ENCODE data around the gene PPARA.

Gene PPARA

DNA sequence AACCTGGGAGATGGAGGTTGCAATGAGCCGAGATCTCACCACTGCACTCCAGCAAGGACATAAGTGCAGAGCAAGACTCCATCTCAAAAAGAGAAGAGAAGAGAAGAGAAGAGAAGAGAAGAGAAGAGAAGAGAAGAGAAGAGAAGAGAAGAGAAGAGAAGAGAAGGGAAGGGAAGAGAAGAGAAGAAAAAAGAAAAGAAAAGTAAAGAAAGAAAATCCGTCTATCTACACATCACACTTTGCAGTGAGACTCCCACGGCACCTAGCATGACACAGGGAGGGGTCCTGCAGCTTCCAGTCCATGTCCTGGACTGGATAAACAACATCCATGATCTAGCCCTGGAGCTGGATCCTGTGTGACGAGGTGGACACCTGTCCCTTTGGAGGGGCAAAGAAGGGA lies 4.0 kb upstream of the PPARA start:
- Histone ChIP-seq H3K27ac (ENCODE audit: low read depth, low read length) (no peak overlapping the region), H3K4me3 (ENCODE audit: low read depth, low read length) (no peak overlapping the region), H3K79me2 (ENCODE audit: control insufficient read depth, insufficient read depth, low read length, unreplicated experiment) (no peaks in the 10 kb centered on the region), H3K4me1 (ENCODE audit: control insufficient read depth, insufficient read depth, low read length, unreplicated experiment) (no peaks in the 10 kb centered on the region), H3K27me3 (ENCODE audit: insufficient read depth, low read length) (peaks cover 26% of the 10 kb centered on the region), H2AFZ (ENCODE audit: low read length, unreplicated experiment) (no peak overlapping the region), H3K36me3 (ENCODE audit: insufficient read depth, low read length) (no peaks in the 10 kb centered on the region)

DNA sequence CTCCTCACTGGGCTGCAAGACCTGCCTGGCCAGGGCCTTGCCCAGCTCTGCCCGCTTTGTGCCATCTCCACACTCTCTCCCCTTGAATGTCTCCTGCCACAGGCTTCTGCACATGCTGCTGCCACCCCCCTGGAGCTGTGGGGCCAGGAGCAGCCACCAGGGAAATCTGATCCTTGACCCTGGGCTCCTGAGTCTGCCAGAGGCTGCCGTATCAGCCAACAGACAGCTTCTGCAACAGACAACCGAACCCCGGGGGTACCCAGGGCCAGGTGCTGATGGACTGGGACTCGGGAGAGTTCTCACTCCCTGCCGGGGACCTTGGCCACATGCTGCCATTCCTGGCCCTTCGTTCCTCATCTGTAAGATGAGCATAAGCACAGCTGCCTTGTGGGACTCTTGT lies 3.3 kb upstream of the PPARA start:
- H3K4me1 ChIP-seq (ENCODE audit: control insufficient read depth, insufficient read depth, low read length, unreplicated experiment) = peaks cover 3% of the 10 kb centered on the region
- no peak overlapping the region for H3K4me3 ChIP-seq (ENCODE audit: low read depth, low read length)
- peaks cover 26% of the 10 kb centered on the region for H3K27me3 ChIP-seq (ENCODE audit: insufficient read depth, low read length)
- H3K36me3 ChIP-seq (ENCODE audit: insufficient read depth, low read length) = no peaks in the 10 kb centered on the region
- no peak overlapping the region for H2AFZ ChIP-seq (ENCODE audit: low read length, unreplicated experiment)
- H3K27ac ChIP-seq (ENCODE audit: low read depth, low read length) = no peak overlapping the region
- H3K79me2 ChIP-seq (ENCODE audit: control insufficient read depth, insufficient read depth, low read length, unreplicated experiment) = no peaks in the 10 kb centered on the region

DNA sequence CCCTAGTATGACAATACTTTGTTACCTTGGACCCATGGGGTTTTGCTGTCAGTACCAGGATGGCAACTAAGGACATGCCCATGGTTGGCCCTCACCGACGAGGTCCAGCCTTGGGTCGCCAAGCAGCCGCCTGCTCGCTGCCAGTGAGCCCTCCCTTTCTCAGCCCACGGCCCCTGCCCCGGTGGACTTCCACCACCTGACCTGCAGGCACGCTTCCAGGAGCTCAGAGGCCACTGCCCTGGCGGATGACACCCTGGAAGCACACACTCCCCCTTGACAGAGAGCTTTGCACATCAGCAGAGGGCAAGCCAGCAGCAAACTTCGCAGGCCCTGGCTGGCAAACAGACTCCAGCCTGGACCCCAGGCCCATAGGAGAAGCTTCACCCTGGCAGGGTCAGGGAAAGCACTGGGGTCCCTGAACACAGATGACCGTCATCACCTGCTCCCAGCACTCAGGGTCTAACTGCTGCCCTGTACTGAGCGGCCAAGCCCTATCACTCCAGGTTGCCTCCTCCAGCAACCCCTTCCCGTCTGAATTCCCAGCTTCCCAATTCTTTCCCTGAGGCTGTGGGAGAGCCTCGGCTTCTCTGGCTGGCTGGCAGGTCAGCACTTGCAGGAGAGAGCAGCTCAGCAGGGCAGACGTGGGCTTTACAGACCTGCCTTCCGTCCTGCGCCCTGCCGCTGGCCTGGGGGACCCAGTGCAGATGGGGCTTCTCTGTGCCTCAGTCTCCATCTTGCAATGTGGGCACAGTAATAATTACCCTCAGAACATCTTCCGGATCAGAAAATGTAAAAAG lies 2.7 kb upstream of the PPARA start:
- no peak overlapping the region for H2AFZ ChIP-seq (ENCODE audit: low read length, unreplicated experiment)
- peaks cover 26% of the 10 kb centered on the region for H3K27me3 ChIP-seq (ENCODE audit: insufficient read depth, low read length)
- peaks cover 3% of the 10 kb centered on the region for H3K4me1 ChIP-seq (ENCODE audit: control insufficient read depth, insufficient read depth, low read length, unreplicated experiment)
- no peaks in the 10 kb centered on the region for H3K36me3 ChIP-seq (ENCODE audit: insufficient read depth, low read length)
- no peak overlapping the region for H3K4me3 ChIP-seq (ENCODE audit: low read depth, low read length)
- no peak overlapping the region for H3K27ac ChIP-seq (ENCODE audit: low read depth, low read length)
- no peaks in the 10 kb centered on the region for H3K79me2 ChIP-seq (ENCODE audit: control insufficient read depth, insufficient read depth, low read length, unreplicated experiment)

DNA sequence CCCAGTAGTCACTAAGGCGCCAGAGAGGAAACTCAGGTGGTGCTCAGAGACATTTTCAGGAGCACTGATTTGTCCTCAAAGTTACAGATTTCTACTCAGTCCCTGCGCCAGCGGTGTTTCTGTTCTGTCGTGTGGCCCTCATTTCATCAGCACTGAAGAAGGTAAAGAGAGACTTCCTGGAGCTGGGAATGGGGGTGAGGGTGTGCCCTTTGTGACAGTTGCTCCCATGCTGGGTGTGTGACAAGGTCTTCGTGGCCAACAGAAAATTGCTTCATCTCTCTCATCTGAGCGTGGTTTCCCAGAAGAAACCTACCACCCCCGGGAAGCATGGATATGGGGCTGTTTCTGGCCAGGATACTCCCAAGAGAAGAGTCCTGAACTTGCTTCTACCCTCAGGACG lies 2.0 kb upstream of the PPARA start:
- H3K4me1 ChIP-seq (ENCODE audit: control insufficient read depth, insufficient read depth, low read length, unreplicated experiment) = peaks cover 3% of the 10 kb centered on the region
- no peak overlapping the region for H3K4me3 ChIP-seq (ENCODE audit: low read depth, low read length)
- peaks cover 26% of the 10 kb centered on the region for H3K27me3 ChIP-seq (ENCODE audit: insufficient read depth, low read length)
- no peak overlapping the region for H3K27ac ChIP-seq (ENCODE audit: low read depth, low read length)
- no peaks in the 10 kb centered on the region for H3K36me3 ChIP-seq (ENCODE audit: insufficient read depth, low read length)
- no peak overlapping the region for H2AFZ ChIP-seq (ENCODE audit: low read length, unreplicated experiment)
- no peaks in the 10 kb centered on the region for H3K79me2 ChIP-seq (ENCODE audit: control insufficient read depth, insufficient read depth, low read length, unreplicated experiment)

DNA sequence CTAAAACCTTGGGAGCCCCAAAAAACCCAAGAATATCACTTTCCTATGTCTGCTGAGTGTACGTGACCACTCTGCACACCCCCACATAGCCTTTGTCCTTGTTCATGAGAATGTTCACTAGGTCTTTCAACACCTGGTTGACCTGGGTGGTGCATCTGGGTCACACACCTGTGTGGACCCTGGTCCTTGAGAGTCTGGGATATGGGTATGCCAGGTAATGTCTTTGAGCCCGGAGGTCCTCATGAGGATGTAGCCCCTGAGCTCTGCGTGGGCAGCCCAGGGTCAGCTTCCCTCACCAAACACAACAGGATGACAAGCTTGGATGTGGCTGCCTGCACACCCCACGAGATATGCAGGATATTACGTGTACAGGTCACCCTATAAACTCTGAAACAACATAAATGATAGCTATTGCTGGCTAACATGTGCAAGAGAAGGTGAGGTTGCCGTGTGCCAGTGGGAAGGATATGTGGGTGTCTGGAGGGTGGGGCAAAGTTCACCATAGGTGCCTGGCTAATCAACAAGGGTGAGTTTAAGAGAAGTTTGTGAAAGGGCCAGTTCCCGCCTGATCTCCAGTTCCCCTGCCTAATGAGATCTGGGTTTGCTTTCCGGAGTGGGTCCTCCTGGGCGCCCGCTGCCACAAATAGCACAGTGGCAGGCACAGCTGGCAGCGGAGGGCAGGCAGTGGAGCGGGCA lies 1.4 kb upstream of the PPARA start:
- no peaks in the 10 kb centered on the region for H3K36me3 ChIP-seq (ENCODE audit: insufficient read depth, low read length)
- peaks cover 3% of the 10 kb centered on the region for H3K4me1 ChIP-seq (ENCODE audit: control insufficient read depth, insufficient read depth, low read length, unreplicated experiment)
- H3K4me3 ChIP-seq (ENCODE audit: low read depth, low read length) = peak overlapping the region; percentile 83
- no peak overlapping the region for H3K27ac ChIP-seq (ENCODE audit: low read depth, low read length)
- H3K79me2 ChIP-seq (ENCODE audit: control insufficient read depth, insufficient read depth, low read length, unreplicated experiment) = no peaks in the 10 kb centered on the region
- H2AFZ ChIP-seq (ENCODE audit: low read length, unreplicated experiment) = no peak overlapping the region
- peaks cover 26% of the 10 kb centered on the region for H3K27me3 ChIP-seq (ENCODE audit: insufficient read depth, low read length)

DNA sequence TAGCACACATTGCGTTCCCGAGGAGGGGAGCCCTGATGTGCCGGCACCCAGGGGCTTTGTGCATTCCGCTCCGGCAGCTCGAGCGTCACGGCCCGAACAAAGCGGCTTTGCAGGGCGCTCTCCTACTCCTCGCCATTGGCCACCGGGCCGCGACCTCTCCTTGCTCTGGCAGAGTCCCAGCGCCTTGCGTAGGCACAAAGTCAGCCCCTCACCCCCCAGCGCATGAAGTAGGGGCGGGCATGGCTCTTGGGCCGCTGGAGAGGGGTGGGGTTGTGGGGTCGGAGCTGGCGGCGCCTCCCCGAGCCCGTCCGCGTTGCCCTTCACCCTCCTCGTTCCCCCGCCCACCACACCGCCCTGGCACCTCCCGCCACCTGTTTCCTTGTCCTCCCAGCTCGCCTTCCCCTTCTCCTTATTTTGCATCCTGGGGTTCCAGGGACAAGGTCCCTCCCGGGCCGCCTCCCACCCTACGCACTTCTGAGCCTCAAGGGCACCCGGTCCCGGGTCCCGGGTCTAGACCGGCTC lies 753 bp upstream of the PPARA start:
- Histone ChIP-seq H3K4me3 (ENCODE audit: low read depth, low read length) (peak overlapping the region; percentile 83), H3K27ac (ENCODE audit: low read depth, low read length) (no peak overlapping the region), H2AFZ (ENCODE audit: low read length, unreplicated experiment) (peak overlapping the region; percentile 32), H3K27me3 (ENCODE audit: insufficient read depth, low read length) (peaks cover 26% of the 10 kb centered on the region), H3K79me2 (ENCODE audit: control insufficient read depth, insufficient read depth, low read length, unreplicated experiment) (no peaks in the 10 kb centered on the region), H3K4me1 (ENCODE audit: control insufficient read depth, insufficient read depth, low read length, unreplicated experiment) (peaks cover 3% of the 10 kb centered on the region), H3K36me3 (ENCODE audit: insufficient read depth, low read length) (no peaks in the 10 kb centered on the region)

DNA sequence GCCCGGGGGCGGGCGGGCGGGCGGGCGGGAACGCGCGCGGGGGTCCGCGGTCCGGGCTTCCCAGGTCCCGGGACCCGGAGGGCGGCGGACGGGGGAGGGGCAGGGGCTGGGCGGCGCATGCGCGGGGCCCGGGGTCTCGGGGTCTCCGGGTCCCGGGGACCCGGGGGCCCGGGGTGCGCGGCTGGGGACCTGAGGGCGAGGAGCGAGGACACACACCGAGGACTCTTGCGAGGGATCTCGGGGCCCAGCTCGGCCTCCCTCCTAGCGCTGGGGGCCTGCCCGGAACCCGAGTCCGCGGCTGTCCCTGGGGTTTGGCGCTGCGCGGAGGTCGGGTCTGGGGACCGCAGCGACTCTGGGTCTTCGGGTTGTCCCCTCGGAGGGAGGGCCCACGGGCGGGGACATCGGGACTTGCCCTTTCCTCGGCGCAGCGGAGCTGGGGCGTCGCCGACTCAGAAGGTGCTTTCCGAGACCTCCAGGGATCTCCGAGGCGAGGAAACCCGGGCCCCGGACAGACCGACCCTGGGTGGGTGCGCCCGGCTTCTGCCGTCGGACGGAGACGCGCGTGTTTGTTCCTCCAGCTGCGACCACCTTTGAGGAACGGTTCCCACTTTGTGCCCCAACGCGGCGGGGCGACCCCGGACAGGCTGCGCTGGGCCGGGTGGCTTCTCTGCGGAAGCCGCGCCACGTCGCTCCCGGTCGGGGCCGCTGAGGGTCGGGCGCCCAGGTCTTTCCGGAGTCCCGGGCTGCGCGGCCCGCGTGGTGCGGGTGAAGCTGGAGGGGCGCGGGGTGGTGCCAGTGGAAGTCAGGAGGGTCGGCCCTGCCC lies 540 bp downstream of the PPARA start:
- peaks cover 26% of the 10 kb centered on the region for H3K27me3 ChIP-seq (ENCODE audit: insufficient read depth, low read length)
- H3K27ac ChIP-seq (ENCODE audit: low read depth, low read length) = no peak overlapping the region
- no peaks in the 10 kb centered on the region for H3K79me2 ChIP-seq (ENCODE audit: control insufficient read depth, insufficient read depth, low read length, unreplicated experiment)
- peaks cover 3% of the 10 kb centered on the region for H3K4me1 ChIP-seq (ENCODE audit: control insufficient read depth, insufficient read depth, low read length, unreplicated experiment)
- H3K36me3 ChIP-seq (ENCODE audit: insufficient read depth, low read length) = no peaks in the 10 kb centered on the region
- peak overlapping the region; percentile 38 for H2AFZ ChIP-seq (ENCODE audit: low read length, unreplicated experiment)
- H3K4me3 ChIP-seq (ENCODE audit: low read depth, low read length) = peak overlapping the region; percentile 89

DNA sequence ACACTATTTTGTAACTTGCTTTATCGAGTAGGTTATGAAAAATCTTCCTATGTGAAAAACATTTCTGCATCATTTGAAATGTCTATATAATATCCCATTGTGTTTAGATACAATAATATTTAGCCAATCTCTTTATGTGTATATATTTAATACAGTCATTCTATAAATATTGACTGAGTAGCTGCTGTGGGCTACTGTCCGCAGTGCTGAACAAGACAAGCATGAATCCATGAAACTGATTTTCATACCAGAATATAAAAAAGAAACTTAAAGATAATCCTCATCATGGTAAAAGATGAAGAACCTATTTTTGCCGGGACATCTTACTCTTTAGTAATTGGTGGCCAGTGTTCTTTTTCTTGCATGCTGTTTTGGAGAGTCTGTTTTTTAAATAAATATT lies 3.6 kb downstream of the PPARA start:
- Histone ChIP-seq H2AFZ (ENCODE audit: low read length, unreplicated experiment) (no peak overlapping the region), H3K36me3 (ENCODE audit: insufficient read depth, low read length) (no peaks in the 10 kb centered on the region), H3K4me3 (ENCODE audit: low read depth, low read length) (no peak overlapping the region), H3K4me1 (ENCODE audit: control insufficient read depth, insufficient read depth, low read length, unreplicated experiment) (peaks cover 3% of the 10 kb centered on the region), H3K27me3 (ENCODE audit: insufficient read depth, low read length) (peaks cover 11% of the 10 kb centered on the region), H3K79me2 (ENCODE audit: control insufficient read depth, insufficient read depth, low read length, unreplicated experiment) (no peaks in the 10 kb centered on the region), H3K27ac (ENCODE audit: low read depth, low read length) (no peak overlapping the region)

DNA sequence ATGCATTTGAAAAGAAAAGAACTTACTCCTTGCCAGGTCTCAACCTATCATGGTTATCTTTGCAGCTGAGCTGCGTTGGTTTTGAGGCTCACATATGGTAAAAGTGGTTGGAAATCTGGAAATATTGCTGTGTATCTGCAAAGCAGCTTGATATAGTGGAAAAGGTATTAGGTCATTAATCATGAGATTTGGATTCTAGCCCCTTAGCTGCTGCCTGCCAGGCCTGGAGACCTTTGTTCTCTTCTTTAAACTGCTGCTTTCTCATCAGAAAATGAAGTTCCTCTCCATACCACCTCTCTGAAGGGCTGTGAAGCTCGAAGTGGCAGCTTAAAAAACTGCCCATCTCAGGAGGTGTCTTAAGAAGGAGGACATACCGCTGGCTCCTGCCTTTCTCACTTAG lies 5.7 kb downstream of the PPARA start:
- Histone ChIP-seq H2AFZ (ENCODE audit: low read length, unreplicated experiment) (no peak overlapping the region), H3K27ac (ENCODE audit: low read depth, low read length) (no peak overlapping the region), H3K79me2 (ENCODE audit: control insufficient read depth, insufficient read depth, low read length, unreplicated experiment) (no peaks in the 10 kb centered on the region), H3K4me3 (ENCODE audit: low read depth, low read length) (no peak overlapping the region), H3K27me3 (ENCODE audit: insufficient read depth, low read length) (no peaks in the 10 kb centered on the region), H3K36me3 (ENCODE audit: insufficient read depth, low read length) (no peaks in the 10 kb centered on the region), H3K4me1 (ENCODE audit: control insufficient read depth, insufficient read depth, low read length, unreplicated experiment) (peaks cover 3% of the 10 kb centered on the region)

DNA sequence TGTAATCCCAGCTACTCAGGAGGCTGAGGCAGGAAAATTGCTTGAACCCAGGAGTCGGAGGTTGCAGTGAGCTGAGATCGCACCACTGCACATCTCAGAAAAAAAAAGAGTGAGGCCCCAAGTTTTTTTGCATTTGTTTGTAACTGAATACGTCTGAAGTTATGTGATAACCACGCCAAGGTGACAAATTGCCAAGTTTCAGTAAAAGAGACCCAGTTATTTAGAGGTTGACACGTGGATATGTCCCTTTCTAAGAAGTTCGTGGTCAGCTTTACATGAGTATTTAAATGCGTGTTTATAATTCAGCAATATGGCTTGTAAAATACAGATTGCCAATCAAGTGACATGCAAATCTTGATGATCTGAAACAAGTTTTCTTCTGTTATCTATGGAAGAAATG lies 8.0 kb downstream of the PPARA start:
- no peak overlapping the region for H3K27ac ChIP-seq (ENCODE audit: low read depth, low read length)
- no peaks in the 10 kb centered on the region for H3K27me3 ChIP-seq (ENCODE audit: insufficient read depth, low read length)
- H3K4me1 ChIP-seq (ENCODE audit: control insufficient read depth, insufficient read depth, low read length, unreplicated experiment) = no peaks in the 10 kb centered on the region
- no peaks in the 10 kb centered on the region for H3K79me2 ChIP-seq (ENCODE audit: control insufficient read depth, insufficient read depth, low read length, unreplicated experiment)
- no peaks in the 10 kb centered on the region for H3K36me3 ChIP-seq (ENCODE audit: insufficient read depth, low read length)
- H2AFZ ChIP-seq (ENCODE audit: low read length, unreplicated experiment) = no peak overlapping the region
- H3K4me3 ChIP-seq (ENCODE audit: low read depth, low read length) = no peak overlapping the region
